Erythroblast (primary cell): ENCODE results near the gene WAS.
"Not testable (repeated sequence)": the region's sequence is repeated elsewhere in the genome, so short reads cannot be mapped to it uniquely, and the experiment has no call there.

Source experiments
- DNase-seq, 2 experiments: peaks; one replicate each; lab custom pipeline; 2025; lab: John Stamatoyannopoulos, UW
- GATA1 ChIP-seq: IDR thresholded peaks from 2 replicates; pipeline ENCODE4 v1.6.1; 2011; ENCODE audit warnings: low read depth, mild to moderate bottlenecking, control low read depth, low read length, moderate library complexity
- POLR2A ChIP-seq: IDR thresholded peaks from 2 replicates; pipeline ENCODE4 v1.6.1; 2011; ENCODE audit warnings: mild to moderate bottlenecking, low read length

Gene WAS

GRCh38 chrX:48676106-48676892, 7.3 kb upstream of the WAS start:
- TF ChIP-seq POLR2A (peak; percentile 47), GATA1 (no peak)
- peak; percentile 92 to 93 for DNase-seq

- TF ChIP-seq GATA1 (no peak), POLR2A (peak; percentile 1)
- DNase-seq, result no peak
These were observed 6.7 kb upstream of the WAS start for GRCh38 chrX:48676893-48677270.

GRCh38 chrX:48677516-48677915, 6.1 kb upstream of the WAS start:
- no peak for TF ChIP-seq POLR2A
- no peak for TF ChIP-seq GATA1
- DNase-seq, result no peak

GRCh38 chrX:48680467-48680866, 3.1 kb upstream of the WAS start:
- peak; percentile 58 to 73 for DNase-seq

GRCh38 chrX:48680925-48681324, 2.7 kb upstream of the WAS start:
- not testable (repeated sequence) for DNase-seq

GRCh38 chrX:48681539-48682183, 1.9 kb upstream of the WAS start:
- no peak for TF ChIP-seq POLR2A
- TF ChIP-seq GATA1, result no peak

GRCh38 chrX:48682795-48683194, 804 bp upstream of the WAS start:
- DNase-seq, result not testable (repeated sequence)

More at GRCh38 chrX:48681539-48682183, 1.9 kb upstream of the WAS start:
- DNase-seq, result no peak

- TF ChIP-seq GATA1 (no peak), POLR2A (no peak)
- DNase-seq, result no peak
These were observed 535 bp downstream of the WAS start for GRCh38 chrX:48684134-48684533.

GRCh38 chrX:48685416-48685815, 1.8 kb downstream of the WAS start:
- DNase-seq, result no peak
- TF ChIP-seq GATA1 (no peak), POLR2A (no peak)

- no peak for TF ChIP-seq GATA1
- no peak for TF ChIP-seq POLR2A
These were observed 5.0 kb downstream of the WAS start for GRCh38 chrX:48688531-48689150.

GRCh38 chrX:48689208-48689920, 5.8 kb downstream of the WAS start:
- TF ChIP-seq GATA1 (no peak), POLR2A (no peak)
- DNase-seq, result no peak

More at GRCh38 chrX:48688531-48689150, 5.0 kb downstream of the WAS start:
- DNase-seq, result no peak

GRCh38 chrX:48691746-48692145, 8.1 kb downstream of the WAS start:
- not testable (repeated sequence) for DNase-seq

GRCh38 chrX:48694776-48695533, 11.4 kb downstream of the WAS start:
- TF ChIP-seq GATA1, result no peak
- no peak for TF ChIP-seq POLR2A
- peak in 1 of 2 experiments; percentile 34 for DNase-seq

- TF ChIP-seq POLR2A (no peak), GATA1 (no peak)
- no peak for DNase-seq
These were observed 11.9 kb downstream of the WAS start for GRCh38 chrX:48695534-48695896.
